IMR-90 (cell line): Measurements from ENCODE around the gene TVP23B. TPM values are rescaled to one million over a fixed set of nuclear protein-coding genes. Genes with fewer than 3 reads are reported as not detected.
A peak's percentile ranks its signal among the peaks of the same experiment; 100 is the strongest.

Experiments used
- ATAC-seq: fragments of 200-7000 bp; cut with Tn5 transposase; 2 replicates; pipeline ENCODE4 v1.9.1; 2020; ENCODE audit warnings: low read depth, mild to moderate bottlenecking, moderate library complexity
- BruUV-seq: library from RNA; stranded (reverse); fragments of 400-500 nt; replicated peaks from 2 replicates; lab custom pipeline; 2021; lab: Mats Ljungman, UMichigan
- CTCF ChIA-PET: fragments of 300-600 bp; formaldehyde crosslinking; extraction: SDS; loops from one replicate; lab custom pipeline; 2021; ENCODE audit warnings: antibody characterized with exemption; lab: Yijun Ruan, JAX
- POLR2A ChIA-PET: fragments of 300-600 bp; sonication (Branson Sonifier 250); formaldehyde crosslinking; loops from one replicate; lab custom pipeline; 2022; ENCODE audit warnings: antibody characterized with exemption; ENCODE audit not compliant: unreplicated experiment; lab: Charles Lee
- DNase-seq: peaks from one replicate; pipeline ENCODE4 v3.0.0; 2013
- H2AFZ ChIP-seq: replicated peaks from 2 replicates; pipeline ENCODE3; 2013; ENCODE audit warnings: low read length, mild to moderate bottlenecking; ENCODE audit not compliant: poor library complexity
- H2AK5ac ChIP-seq: 2 replicates; pipeline ENCODE4 v1.6.1; 2013; ENCODE audit warnings: low read depth, low read length, inconsistent platforms
- H2AK9ac ChIP-seq: replicated peaks from 2 replicates; pipeline ENCODE3; 2013; ENCODE audit warnings: mild to moderate bottlenecking, low read depth, low read length, moderate library complexity; ENCODE audit not compliant: poor library complexity
- H2BK120ac ChIP-seq: 2 replicates; pipeline ENCODE4 v1.6.1; 2013; ENCODE audit warnings: low read depth, low read length, inconsistent platforms
- H2BK15ac ChIP-seq: 3 replicates; pipeline ENCODE4 v1.6.1; 2013; ENCODE audit warnings: low read depth, low read length, inconsistent platforms
- H2BK20ac ChIP-seq: 2 replicates; pipeline ENCODE4 v1.6.1; 2013; ENCODE audit warnings: low read depth, mild to moderate bottlenecking, inconsistent platforms, low read length, moderate library complexity
- H2BK5ac ChIP-seq: 2 replicates; pipeline ENCODE4 v1.6.1; 2013; ENCODE audit warnings: mild to moderate bottlenecking, low read depth, low read length, inconsistent platforms; ENCODE audit not compliant: poor library complexity, severe bottlenecking
- H3K14ac ChIP-seq: replicated peaks from 2 replicates; pipeline ENCODE4 v1.6.1; 2013; ENCODE audit warnings: low read depth, low read length, inconsistent platforms
- H3K18ac ChIP-seq: 2 replicates; pipeline ENCODE4 v1.6.1; 2013; ENCODE audit warnings: low read depth, low read length, control low read depth
- H3K23ac ChIP-seq: 2 replicates; pipeline ENCODE4 v1.6.1; 2013; ENCODE audit warnings: low read depth, low read length, inconsistent platforms
- H3K27ac ChIP-seq: 2 replicates; pipeline ENCODE4 v1.5.1; 2013; ENCODE audit warnings: mild to moderate bottlenecking, control low read depth, low read length; ENCODE audit not compliant: insufficient read depth
- H3K27me3 ChIP-seq: 2 replicates; pipeline ENCODE4 v1.6.1; 2013; ENCODE audit warnings: low read length; ENCODE audit not compliant: control insufficient read depth, insufficient read depth
- H3K36me3 ChIP-seq: 2 replicates; pipeline ENCODE4 v1.6.1; 2013; ENCODE audit warnings: low read length, mixed read lengths; ENCODE audit not compliant: control insufficient read depth, insufficient read depth
- H3K4ac ChIP-seq: 2 replicates; pipeline ENCODE4 v1.6.1; 2013; ENCODE audit warnings: low read depth, low read length, inconsistent platforms
- H3K4me1 ChIP-seq: 2 replicates; pipeline ENCODE4 v1.6.1; 2013; ENCODE audit warnings: low read length, mixed read lengths; ENCODE audit not compliant: control insufficient read depth, insufficient read depth
- H3K4me2 ChIP-seq: 2 replicates; pipeline ENCODE4 v1.6.1; 2013; ENCODE audit warnings: low read depth, mild to moderate bottlenecking, control low read depth, low read length, moderate library complexity
- H3K4me3 ChIP-seq: 2 replicates; pipeline ENCODE4 v1.5.1; 2013; ENCODE audit warnings: low read depth, mild to moderate bottlenecking, control low read depth, low read length, moderate library complexity; ENCODE audit not compliant: insufficient read depth
- H3K56ac ChIP-seq: 2 replicates; pipeline ENCODE4 v1.6.1; 2013; ENCODE audit warnings: low read length, inconsistent platforms; ENCODE audit not compliant: insufficient read depth; ENCODE audit errors: extremely low read depth
- H3K79me1 ChIP-seq, 2 experiments: 2 replicates each; pipeline ENCODE4 v1.6.1; 2013; ENCODE audit warnings: low read length in 2 of 2, inconsistent platforms in 1 of 2, low read depth in 1 of 2
- H3K9ac ChIP-seq: 2 replicates; pipeline ENCODE4 v1.6.1; 2013; ENCODE audit warnings: low read depth, low read length, control low read depth
- H3K9me1 ChIP-seq: 2 replicates; pipeline ENCODE4 v1.6.1; 2013; ENCODE audit warnings: low read length, inconsistent platforms; ENCODE audit not compliant: insufficient read depth
- H3K9me3 ChIP-seq: 2 replicates; pipeline ENCODE4 v1.6.1; 2013; ENCODE audit warnings: low read length; ENCODE audit not compliant: control insufficient read depth, insufficient read depth
- H4K20me1 ChIP-seq: 2 replicates; pipeline ENCODE4 v1.6.1; 2013; ENCODE audit warnings: low read length, inconsistent platforms; ENCODE audit not compliant: insufficient read depth
- H4K5ac ChIP-seq: 2 replicates; pipeline ENCODE4 v1.6.1; 2013; ENCODE audit warnings: mild to moderate bottlenecking, low read depth, low read length, control low read depth
- H4K8ac ChIP-seq, 2 experiments: 2 replicates each; pipeline ENCODE4 v1.6.1; 2013; ENCODE audit warnings: low read depth in 2 of 2, low read length in 2 of 2, control low read depth in 1 of 2, inconsistent platforms in 1 of 2
- H4K91ac ChIP-seq: 2 replicates; pipeline ENCODE4 v1.6.1; 2013; ENCODE audit warnings: low read depth, low read length, inconsistent platforms; ENCODE audit not compliant: insufficient read depth
- BHLHE40 ChIP-seq: fragments of 150-350 bp; IDR thresholded peaks from 2 replicates; pipeline ENCODE4 v1.6.1; 2016; ENCODE audit warnings: mild to moderate bottlenecking, low read depth, low read length
- CHD1 ChIP-seq: IDR thresholded peaks from 2 replicates; pipeline ENCODE4 v1.6.1; 2012; ENCODE audit warnings: low read depth, low read length, improper control_type of control experiment
- FOS ChIP-seq: fragments of 150-350 bp; IDR thresholded peaks from 2 replicates; pipeline ENCODE4 v1.6.1; 2016; ENCODE audit warnings: low read depth, low read length
- MAZ ChIP-seq: IDR thresholded peaks from 2 replicates; pipeline ENCODE4 v1.6.1; 2012; ENCODE audit warnings: low read depth, mild to moderate bottlenecking, low read length, improper control_type of control experiment, moderate library complexity, borderline replicate concordance
- NFE2L2 ChIP-seq: fragments of 150-350 bp; IDR thresholded peaks from 2 replicates; pipeline ENCODE4 v1.6.1; 2016; ENCODE audit warnings: low read depth, mild to moderate bottlenecking, low read length
- POLR2A ChIP-seq: IDR thresholded peaks from 2 replicates; pipeline ENCODE4 v1.6.1; 2012; ENCODE audit warnings: mild to moderate bottlenecking, low read depth, low read length
- RFX5 ChIP-seq: IDR thresholded peaks from 2 replicates; pipeline ENCODE4 v1.8.0; 2012; ENCODE audit warnings: low read depth, mild to moderate bottlenecking, low read length, moderate library complexity
- WGBS, 2 experiments: methylation state at CpG; one replicate each; pipeline versions ENCODE4 v1.1.5 to v1.1.7; 2013; ENCODE audit warnings: missing lambda C conversion rate in 2 of 2; ENCODE audit not compliant: insufficient read length in 1 of 2; ENCODE audit errors: extremely low coverage in 2 of 2; 5-methylcytosine and 5-hydroxymethylcytosine counted together
- dilution Hi-C: fragments of 300-500 bp; cut with HindIII; formaldehyde crosslinking; loops from one replicate; pipeline ENCODE4 v1.14.3; 2018; ENCODE audit warnings: low sequenced_read_pairs; ENCODE audit not compliant: unreplicated experiment
- in situ Hi-C: fragments of 300-500 bp; cut with MboI; formaldehyde crosslinking; loops from 3 replicates; pipeline ENCODE4 v1.14.3; 2019; ENCODE audit warnings: low sequenced_read_pairs, inconsistent platforms, mixed read lengths
- intact Hi-C: fragments of 100-400 bp; cut with micrococcal nuclease; formaldehyde crosslinking; loops from 2 replicates; pipeline ENCODE4 v1.10.0; 2022
- polyA plus RNA-seq, 3 experiments: library from polyadenylated mRNA; depleted of rRNA; stranded (reverse); fragments of >200 nt; gene quantifications; 2 replicates each; pipeline ENCODE4 v1.2.3, GENCODE V29; 2012; ENCODE audit warnings: low replicate concordance in 1 of 3
- total RNA-seq: library from RNA; depleted of rRNA; stranded (reverse); fragments of >200 nt; gene quantifications from 2 replicates; pipeline ENCODE4 v1.2.3, GENCODE V29; 2012
- TF ChIP-seq, protein P1 (sequence below): fragments of 150-350 bp; IDR thresholded peaks from 2 replicates; pipeline ENCODE4 v1.6.1; 2017; ENCODE audit warnings: mild to moderate bottlenecking, antibody characterized with exemption, low read length, low read depth

TVP23B gene
- total and polyA plus RNA-seq, 2 of the 4 experiments (the other 2 are of a cell fraction), result 30.9 to 35.7 TPM

- Histone ChIP-seq H3K27ac (peak overlapping the region; percentile 50), H3K9me1 (0 out of 2 replicates have a peak, but pooled peaks cover 4% of the 10 kb centered on the region), H3K23ac (peak overlapping the region; percentile 87; the same call in 1 of the 2 replicates), H3K14ac (peak overlapping the region; percentile 91), H3K18ac (peak overlapping the region; percentile 72; the same call in 1 of the 2 replicates), H2AK9ac (peak overlapping the region; percentile 56), H3K27me3 (no peaks in the 10 kb centered on the region), H3K79me1 (peaks cover 14 to 49% of the 10 kb centered on the region in 2 experiments), H4K91ac (peak overlapping the region; percentile 20; the same call in 1 of the 2 replicates), H3K4me2 (peak overlapping the region; percentile 93), H3K4me1 (peaks cover 4% of the 10 kb centered on the region; the same call in 1 of the 2 replicates), H3K4me3 (peak overlapping the region; percentile 69), H4K8ac (peak overlapping the region; percentile 71 to 95), H2BK120ac (peak overlapping the region; percentile 45), H4K5ac (peak overlapping the region; percentile 78), H3K9ac (peak overlapping the region; percentile 90), H2BK20ac (0 out of 2 replicates have a peak overlapping the region, but pooled peaks have one; percentile 8), H3K9me3 (no peaks in the 10 kb centered on the region), H3K36me3 (no peaks in the 10 kb centered on the region), H2AK5ac (peak overlapping the region; percentile 44; the same call in 1 of the 2 replicates), H3K56ac (peak overlapping the region; percentile 89), H2AFZ (peak overlapping the region; percentile 94), H3K4ac (peak overlapping the region; percentile 66), H2BK5ac (peak overlapping the region; percentile 91), H2BK15ac (peak overlapping the region; percentile 53; the same call in 1 of the 3 replicates), H4K20me1 (peaks cover 4% of the 10 kb centered on the region; the same call in 1 of the 2 replicates)
- intact Hi-C loops, result loop anchor here (5.0 kb wide), 1 partner anchor 81 kb away; no protein-coding TSS in a partner anchor
- POLR2A ChIA-PET, result no interaction called here
- 1% methylated on average over 16 of the region's 29 CpGs; no CpG with 5 or more reads in 1 of the 2 experiments for WGBS, 2 experiments
- DNase-seq (peak; percentile 95), ATAC-seq (peak; percentile 92)
- TF ChIP-seq MAZ, result peak; percentile 80; the same call in 1 of the 2 replicates
- 0 out of 2 replicates have a peak, but pooled peaks have one; percentile 16 for TF ChIP-seq RFX5
- TF ChIP-seq, protein P1, sequence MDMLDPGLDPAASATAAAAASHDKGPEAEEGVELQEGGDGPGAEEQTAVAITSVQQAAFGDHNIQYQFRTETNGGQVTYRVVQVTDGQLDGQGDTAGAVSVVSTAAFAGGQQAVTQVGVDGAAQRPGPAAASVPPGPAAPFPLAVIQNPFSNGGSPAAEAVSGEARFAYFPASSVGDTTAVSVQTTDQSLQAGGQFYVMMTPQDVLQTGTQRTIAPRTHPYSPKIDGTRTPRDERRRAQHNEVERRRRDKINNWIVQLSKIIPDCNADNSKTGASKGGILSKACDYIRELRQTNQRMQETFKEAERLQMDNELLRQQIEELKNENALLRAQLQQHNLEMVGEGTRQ, result peak; percentile 99
- peak; percentile 51; the same call in 1 of the 2 replicates for TF ChIP-seq FOS
- no peak for TF ChIP-seq NFE2L2
- TF ChIP-seq BHLHE40, result 0 out of 2 replicates have a peak, but pooled peaks have one; percentile 8
- 0 out of 2 replicates have a peak, but pooled peaks have one; percentile 61 for TF ChIP-seq POLR2A
- TF ChIP-seq CHD1, result no peak
- in situ Hi-C loops, result no loop called here
- CTCF ChIA-PET, result no interaction called here
- no TSS peak for BruUV-seq
- dilution Hi-C loops, result no loop called here
Observed at GRCh38 chr17:18855831-18856569, 75.0 kb downstream of the TVP23B start.
